ENCODE results near the gene DUOX1. TPM values are rescaled to one million over a fixed set of nuclear protein-coding genes. Genes with fewer than 3 reads are reported as not detected.

DUOX1 gene
- total RNA-seq, 1 experiment from 2014 or later = not detected

DNA sequence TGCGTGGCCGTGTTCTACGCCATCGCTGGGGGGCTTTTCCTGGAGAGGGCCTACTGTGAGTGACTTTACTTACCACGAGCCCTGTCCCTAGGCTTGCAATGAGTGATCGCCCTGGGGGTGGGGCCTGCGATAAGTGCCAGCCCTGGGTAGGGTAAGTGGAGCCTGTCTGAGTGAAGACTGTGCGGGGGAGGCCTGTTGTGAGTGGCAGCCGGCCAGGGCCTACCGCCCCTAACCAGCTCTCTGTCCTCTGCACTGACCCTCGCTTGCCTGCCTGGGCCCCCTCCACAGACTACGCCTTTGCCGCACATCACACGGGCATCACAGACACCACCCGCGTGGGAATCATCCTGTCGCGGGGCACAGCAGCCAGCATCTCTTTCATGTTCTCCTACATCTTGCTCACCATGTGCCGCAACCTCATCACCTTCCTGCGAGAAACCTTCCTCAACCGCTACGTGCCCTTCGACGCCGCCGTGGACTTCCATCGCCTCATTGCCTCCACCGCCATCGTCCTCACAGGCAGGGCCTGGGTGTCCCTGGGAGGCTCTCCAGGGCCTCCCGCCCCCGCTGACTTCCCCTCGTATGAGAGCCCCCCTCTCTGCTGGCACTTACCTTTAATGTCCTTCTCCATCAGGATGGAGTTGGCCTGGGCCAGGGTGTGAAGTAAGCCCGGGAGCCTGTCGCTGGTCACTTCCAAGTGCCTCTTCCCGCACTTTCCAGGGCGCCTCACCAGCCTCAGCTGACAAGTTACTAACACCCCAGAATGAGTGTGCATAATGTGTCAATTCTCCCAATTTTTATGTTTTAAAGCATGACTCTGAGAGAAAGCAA is 22.4 kb downstream of the DUOX1 start:
- CTCF ChIA-PET = interaction anchor here (0.7 kb wide), 1 partner anchor 11 kb away, joined by 17 read pairs; no protein-coding TSS in a partner anchor
- H3K4me3 ChIP-seq = no peak overlapping the region

DNA sequence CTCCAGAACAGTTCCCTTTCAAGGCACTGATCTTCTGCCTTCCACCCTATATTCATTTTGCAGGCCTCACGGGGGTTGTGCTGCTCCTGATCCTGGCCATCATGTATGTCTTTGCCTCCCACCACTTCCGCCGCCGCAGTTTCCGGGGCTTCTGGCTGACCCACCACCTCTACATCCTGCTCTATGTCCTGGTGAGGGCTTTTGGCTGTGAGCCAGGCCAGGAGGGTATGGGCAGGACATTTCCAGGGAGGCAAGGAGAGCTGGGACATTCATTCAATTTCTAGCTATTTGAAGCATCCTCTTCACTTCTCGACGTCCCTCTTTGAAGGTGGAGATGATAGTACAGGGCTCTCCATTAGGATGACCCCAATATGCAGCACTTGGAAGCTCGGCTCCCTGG is 25.9 kb downstream of the DUOX1 start:
- H3F3A ChIP-seq (ENCODE audit: insufficient read depth, low read depth) = no peaks in the 10 kb centered on the region
- BruUV-seq (replicated peaks) = no TSS peak
- ChIA-PET POLR2A (ENCODE audit: unreplicated experiment) (no interaction called here), CTCF (no interaction called here)
- no peaks in the 10 kb centered on the region for H3K9me3 ChIP-seq (ENCODE audit: insufficient read depth, low read depth)
- no peak overlapping the region for H3K27ac ChIP-seq
- no peak overlapping the region for H3K4me2 ChIP-seq
- H3K9me2 ChIP-seq (ENCODE audit: insufficient read depth) = no peaks in the 10 kb centered on the region
- intact Hi-C loops (cut with micrococcal nuclease; ENCODE audit: unreplicated experiment) = no loop called here
- H2AFZ ChIP-seq = no peak overlapping the region
- H3K4me1 ChIP-seq (replicated peaks; ENCODE audit: insufficient read depth) = peaks cover 7% of the 10 kb centered on the region; the same call in 1 of the 2 replicates
- H3K36me3 ChIP-seq (ENCODE audit: low read depth) = no peaks in the 10 kb centered on the region
- no peak overlapping the region for H3K4me3 ChIP-seq
- no peaks in the 10 kb centered on the region for H3K79me2 ChIP-seq (ENCODE audit: low read depth)
- no peaks in the 10 kb centered on the region for H3K27me3 ChIP-seq (ENCODE audit: insufficient read depth, low read depth)
- H4K20me1 ChIP-seq (ENCODE audit: insufficient read depth) = no peaks in the 10 kb centered on the region
- DNase-seq = no peak
- TF ChIP-seq EZH2 (IDR thresholded peaks at IDR 0.05; ENCODE audit: low read depth) (no peak), CTCF (conservative IDR thresholded peaks at IDR 0.05) (no peak)

More for the DNA sequence above, 22.4 kb downstream of the DUOX1 start:
- Histone ChIP-seq H3K9me2 (ENCODE audit: insufficient read depth) (no peaks in the 10 kb centered on the region), H2AFZ (no peak overlapping the region), H3K27ac (no peak overlapping the region), H3K36me3 (ENCODE audit: low read depth) (no peaks in the 10 kb centered on the region), H3K79me2 (ENCODE audit: low read depth) (no peaks in the 10 kb centered on the region), H3K9me3 (ENCODE audit: insufficient read depth, low read depth) (no peaks in the 10 kb centered on the region), H3K4me1 (replicated peaks; ENCODE audit: insufficient read depth) (peaks cover under 1% of the 10 kb centered on the region), H3F3A (ENCODE audit: insufficient read depth, low read depth) (no peaks in the 10 kb centered on the region), H3K4me2 (no peak overlapping the region), H3K27me3 (ENCODE audit: insufficient read depth, low read depth) (no peaks in the 10 kb centered on the region), H4K20me1 (ENCODE audit: insufficient read depth) (no peaks in the 10 kb centered on the region)
- POLR2A ChIA-PET (ENCODE audit: unreplicated experiment) = no interaction called here
- no peak for DNase-seq
- no TSS peak for BruUV-seq (replicated peaks)
- intact Hi-C loops (cut with micrococcal nuclease; ENCODE audit: unreplicated experiment) = no loop called here
- TF ChIP-seq EZH2 (IDR thresholded peaks at IDR 0.05; ENCODE audit: low read depth) = no peak
- no peak for TF ChIP-seq CTCF (conservative IDR thresholded peaks at IDR 0.05)

GRCh38 chr15:45156744-45157455 is 27.1 kb downstream of the DUOX1 start:
- ChIA-PET POLR2A (ENCODE audit: unreplicated experiment) (interaction anchor here (0.7 kb wide), 1 partner anchor 19 kb away, joined by 4 read pairs; no protein-coding TSS in a partner anchor), CTCF (no interaction called here)
- Histone ChIP-seq H3F3A (ENCODE audit: insufficient read depth, low read depth) (no peaks in the 10 kb centered on the region), H3K27me3 (ENCODE audit: insufficient read depth, low read depth) (no peaks in the 10 kb centered on the region), H3K79me2 (ENCODE audit: low read depth) (no peaks in the 10 kb centered on the region), H2AFZ (no peak overlapping the region), H3K9me2 (ENCODE audit: insufficient read depth) (no peaks in the 10 kb centered on the region), H3K4me1 (replicated peaks; ENCODE audit: insufficient read depth) (peaks cover 7% of the 10 kb centered on the region; the same call in 1 of the 2 replicates), H3K27ac (no peak overlapping the region), H3K9me3 (ENCODE audit: insufficient read depth, low read depth) (no peaks in the 10 kb centered on the region), H3K4me3 (no peak overlapping the region), H3K36me3 (ENCODE audit: low read depth) (no peaks in the 10 kb centered on the region), H4K20me1 (ENCODE audit: insufficient read depth) (no peaks in the 10 kb centered on the region), H3K4me2 (no peak overlapping the region)
- no peak for TF ChIP-seq CTCF (conservative IDR thresholded peaks at IDR 0.05)
- TF ChIP-seq EZH2 (IDR thresholded peaks at IDR 0.05; ENCODE audit: low read depth) = no peak
- DNase-seq = no peak
- BruUV-seq (replicated peaks) = no TSS peak
- intact Hi-C loops (cut with micrococcal nuclease; ENCODE audit: unreplicated experiment) = no loop called here

Data from PC-9 (cell line).